Fibroblast of lung (primary cell): Measurements from ENCODE around the gene ANKRD6.

ENCODE experiments used
- EZH2 ChIP-seq: IDR thresholded peaks from 2 replicates; pipeline ENCODE4 v1.5.1; 2012; ENCODE audit warnings: low read length, control low read depth, mild to moderate bottlenecking; ENCODE audit errors: missing control alignments
- TF ChIP-seq, protein P1 (sequence below), 2 donors: IDR thresholded peaks in 1 of 2; conservative IDR thresholded peaks in 1 of 2; 1 replicate in 1 of 2; 2 replicates in 1 of 2; pipeline ENCODE4 v1.5.1; 2011 to 2012; ENCODE audit warnings: low read length in 2 of 2, control low read depth in 1 of 2, inconsistent platforms in 1 of 2, low read depth in 1 of 2, mild to moderate bottlenecking in 1 of 2

GRCh38 chr6:89618026-89618425 is 185.1 kb downstream of the ANKRD6 start:
- TF ChIP-seq, protein P1, sequence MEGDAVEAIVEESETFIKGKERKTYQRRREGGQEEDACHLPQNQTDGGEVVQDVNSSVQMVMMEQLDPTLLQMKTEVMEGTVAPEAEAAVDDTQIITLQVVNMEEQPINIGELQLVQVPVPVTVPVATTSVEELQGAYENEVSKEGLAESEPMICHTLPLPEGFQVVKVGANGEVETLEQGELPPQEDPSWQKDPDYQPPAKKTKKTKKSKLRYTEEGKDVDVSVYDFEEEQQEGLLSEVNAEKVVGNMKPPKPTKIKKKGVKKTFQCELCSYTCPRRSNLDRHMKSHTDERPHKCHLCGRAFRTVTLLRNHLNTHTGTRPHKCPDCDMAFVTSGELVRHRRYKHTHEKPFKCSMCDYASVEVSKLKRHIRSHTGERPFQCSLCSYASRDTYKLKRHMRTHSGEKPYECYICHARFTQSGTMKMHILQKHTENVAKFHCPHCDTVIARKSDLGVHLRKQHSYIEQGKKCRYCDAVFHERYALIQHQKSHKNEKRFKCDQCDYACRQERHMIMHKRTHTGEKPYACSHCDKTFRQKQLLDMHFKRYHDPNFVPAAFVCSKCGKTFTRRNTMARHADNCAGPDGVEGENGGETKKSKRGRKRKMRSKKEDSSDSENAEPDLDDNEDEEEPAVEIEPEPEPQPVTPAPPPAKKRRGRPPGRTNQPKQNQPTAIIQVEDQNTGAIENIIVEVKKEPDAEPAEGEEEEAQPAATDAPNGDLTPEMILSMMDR (conservative IDR thresholded peaks at IDR 0.05 in 1 of 2, IDR thresholded peaks at IDR 0.05 in 1 of 2; ENCODE audit: low read depth in 1 of 2, low read length in 2 of 2): no peak
- no peak for TF ChIP-seq EZH2
